Lower lobe of right lung (tissue), 2 donors: ENCODE measurements around the gene OTOF. TPM values are rescaled to one million over a fixed set of nuclear protein-coding genes. Genes with fewer than 3 reads are reported as not detected.

Experiments
- ATAC-seq, 2 donors: fragments of 200-7000 bp; cut with Tn5 transposase; one replicate each; pipeline ENCODE4 v1.9.1; 2020 to 2022; ENCODE audit warnings: mild to moderate bottlenecking in 2 of 2, moderate library complexity in 2 of 2
- DNase-seq: peaks from one replicate; pipeline ENCODE4 v3.0.0-alpha.2; 2020
- H3K27ac ChIP-seq: fragments of 200-600 bp; one replicate; pipeline ENCODE4 v1.8.0; 2022
- H3K27me3 ChIP-seq: fragments of 200-600 bp; one replicate; pipeline ENCODE4 v1.8.0; 2022; ENCODE audit warnings: low read depth
- H3K36me3 ChIP-seq: fragments of 200-600 bp; one replicate; pipeline ENCODE4 v1.8.0; 2022; ENCODE audit warnings: mild to moderate bottlenecking
- H3K4me1 ChIP-seq: fragments of 200-600 bp; one replicate; pipeline ENCODE4 v1.8.0; 2022
- H3K4me3 ChIP-seq: fragments of 200-600 bp; one replicate; pipeline ENCODE4 v1.8.0; 2022; ENCODE audit warnings: mild to moderate bottlenecking
- H3K9me3 ChIP-seq: fragments of 200-600 bp; one replicate; pipeline ENCODE4 v1.8.0; 2022
- CTCF ChIP-seq: fragments of 200-600 bp; IDR thresholded peaks from one replicate; pipeline ENCODE4 v1.8.0; 2022; ENCODE audit warnings: antibody characterized with exemption, mild to moderate bottlenecking
- intact Hi-C: fragments of 100-400 bp; cut with DNase I; formaldehyde crosslinking; loops from one replicate; pipeline ENCODE4 v1.11.0; 2022
- total RNA-seq: library from RNA; stranded (reverse); fragmentation: NEBNext Ultra II Directional; extraction: Animal tissue kit (Norgen Biotek cat#: 25700); gene quantifications from one replicate; pipeline ENCODE4 v1.2.1, GENCODE V29; 2021
- donor health status: DM: no; HTN: yes; CAD: no; lungs with severe emphysema.

The OTOF gene
- total RNA-seq, 1 donor from 2014 or later: 0.35 TPM

- intact Hi-C loops: no loop called here
- no peak for TF ChIP-seq CTCF
- Histone ChIP-seq H3K4me3 (no peak overlapping the region), H3K4me1 (no peaks in the 10 kb centered on the region), H3K9me3 (no peaks in the 10 kb centered on the region), H3K36me3 (no peaks in the 10 kb centered on the region), H3K27me3 (no peaks in the 10 kb centered on the region), H3K27ac (no peak overlapping the region)
- ATAC-seq (no peak), DNase-seq (peak; percentile 38)
Observed at GRCh38 chr2:26459991-26460612, 17.8 kb downstream of the OTOF start.

GRCh38 chr2:26458365-26459042, 19.4 kb downstream of the OTOF start:
- no peak overlapping the region for H3K4me3 ChIP-seq
- no peaks in the 10 kb centered on the region for H3K9me3 ChIP-seq
- no peaks in the 10 kb centered on the region for H3K4me1 ChIP-seq
- no peak for ATAC-seq
- no peaks in the 10 kb centered on the region for H3K27me3 ChIP-seq
- TF ChIP-seq CTCF: no peak
- no peak for DNase-seq
- intact Hi-C loops: no loop called here
- no peaks in the 10 kb centered on the region for H3K36me3 ChIP-seq
- H3K27ac ChIP-seq: no peak overlapping the region

- intact Hi-C loops: no loop called here
- ATAC-seq (no peak), DNase-seq (peak; percentile 38)
- Histone ChIP-seq H3K9me3 (no peaks in the 10 kb centered on the region), H3K27me3 (no peaks in the 10 kb centered on the region), H3K4me1 (no peaks in the 10 kb centered on the region), H3K36me3 (no peaks in the 10 kb centered on the region), H3K27ac (no peak overlapping the region), H3K4me3 (no peak overlapping the region)
- TF ChIP-seq CTCF: no peak
Observed at GRCh38 chr2:26457695-26458364, 20.1 kb downstream of the OTOF start.

GRCh38 chr2:26457251-26457666, 20.7 kb downstream of the OTOF start:
- no peak for TF ChIP-seq CTCF
- no peaks in the 10 kb centered on the region for H3K9me3 ChIP-seq
- H3K27ac ChIP-seq: no peak overlapping the region
- H3K27me3 ChIP-seq: no peaks in the 10 kb centered on the region
- no peaks in the 10 kb centered on the region for H3K36me3 ChIP-seq
- DNase-seq (no peak), ATAC-seq (no peak)
- H3K4me1 ChIP-seq: no peaks in the 10 kb centered on the region
- intact Hi-C loops: no loop called here
- H3K4me3 ChIP-seq: no peak overlapping the region

- no peak for TF ChIP-seq CTCF
- Histone ChIP-seq H3K4me1 (no peaks in the 10 kb centered on the region), H3K4me3 (no peak overlapping the region), H3K36me3 (no peaks in the 10 kb centered on the region), H3K27me3 (no peaks in the 10 kb centered on the region), H3K9me3 (no peaks in the 10 kb centered on the region), H3K27ac (no peak overlapping the region)
- no peak for ATAC-seq
- intact Hi-C loops: no loop called here
- DNase-seq: peak; percentile 40
Observed at GRCh38 chr2:26456440-26457250, 21.3 kb downstream of the OTOF start.
